B cell (primary cell): ENCODE measurements around the gene ZNF79. TPM values are rescaled to one million over a fixed set of nuclear protein-coding genes. Genes with fewer than 3 reads are reported as not detected.

Source experiments
- ATAC-seq: fragments of 200-7000 bp; cut with Tn5 transposase; one replicate; pipeline ENCODE4 v1.10.0; 2021; ENCODE audit warnings: low read depth, mild to moderate bottlenecking, moderate number of reproducible peaks, moderate library complexity
- CTCF ChIA-PET: fragments of 350-600 bp; sonication (Branson Sonifier 250); formaldehyde crosslinking; loops from one replicate; lab custom pipeline; 2021; ENCODE audit warnings: antibody characterized with exemption, inconsistent platforms; lab: Charles Lee
- POLR2A ChIA-PET: fragments of 350-600 bp; sonication (Branson Sonifier 250); formaldehyde crosslinking; loops from one replicate; lab custom pipeline; 2021; ENCODE audit warnings: antibody characterized with exemption; lab: Charles Lee
- DNase-seq: peaks from one replicate; pipeline ENCODE4 v3.0.0; 2013
- H2AFZ ChIP-seq: 2 replicates; pipeline ENCODE4 v1.6.1; 2012; ENCODE audit warnings: mild to moderate bottlenecking, low read depth, low read length; ENCODE audit not compliant: insufficient read depth, poor library complexity, severe bottlenecking
- H3K27ac ChIP-seq, 2 donors: 1 replicate in 1 of 2; 2 replicates in 1 of 2; pipeline ENCODE4 v1.5.1; 2012 to 2013; ENCODE audit warnings: low read length in 2 of 2, mild to moderate bottlenecking in 2 of 2, moderate library complexity in 1 of 2
- H3K27me3 ChIP-seq, 4 experiments: fragments of 200-600 bp in 1 of 4; sonication (generic) in 1 of 4; replicated peaks in 1 of 4; 1 replicate in 2 of 4; 2 replicates in 2 of 4; pipeline versions ENCODE4 v1.6.1 to v1.7.0; 2013 to 2016; ENCODE audit warnings: low read length in 3 of 4, mild to moderate bottlenecking in 2 of 4, mixed read lengths in 1 of 4, moderate library complexity in 1 of 4; ENCODE audit not compliant: insufficient read depth in 4 of 4, control insufficient read depth in 3 of 4; ENCODE audit errors: control extremely low read depth in 1 of 4
- H3K36me3 ChIP-seq, 2 experiments: replicated peaks in 1 of 2; 1 replicate in 1 of 2; 2 replicates in 1 of 2; pipeline versions ENCODE4 v1.6.1 to v1.7.1; 2013; ENCODE audit warnings: low read length in 1 of 2; ENCODE audit not compliant: insufficient read depth in 2 of 2, control insufficient read depth in 1 of 2; ENCODE audit errors: control extremely low read depth in 1 of 2, extremely low read depth in 1 of 2
- H3K4me1 ChIP-seq, 2 donors: fragments of 200-600 bp in 1 of 2; sonication (generic) in 1 of 2; 1 replicate in 1 of 2; 2 replicates in 1 of 2; pipeline versions ENCODE4 v1.5.1 to v1.6.1; 2013 to 2017; ENCODE audit warnings: low read length in 2 of 2; ENCODE audit not compliant: control insufficient read depth in 2 of 2, insufficient read depth in 2 of 2
- H3K4me2 ChIP-seq: replicated peaks from 2 replicates; pipeline ENCODE3; 2012; ENCODE audit warnings: mild to moderate bottlenecking, low read depth, low read length; ENCODE audit not compliant: poor library complexity, severe bottlenecking
- H3K4me3 ChIP-seq, 5 experiments: fragments of 200-600 bp in 1 of 5; sonication (generic) in 1 of 5; 1 replicate in 3 of 5; 2 replicates in 2 of 5; pipeline versions ENCODE4 v1.5.1 to v1.7.0; 2011 to 2016; ENCODE audit warnings: low read length in 4 of 5, mild to moderate bottlenecking in 4 of 5, low read depth in 2 of 5, control low read depth in 1 of 5, moderate library complexity in 1 of 5; ENCODE audit not compliant: insufficient read depth in 1 of 5; ENCODE audit errors: control extremely low read depth in 1 of 5, extremely low read depth in 1 of 5
- H3K79me2 ChIP-seq: fragments of 200-600 bp; sonication (generic); one replicate; pipeline ENCODE4 v1.6.0; 2016; ENCODE audit warnings: low read length; ENCODE audit not compliant: control insufficient read depth, insufficient read depth
- H3K9ac ChIP-seq: fragments of 200-600 bp; sonication (generic); 2 replicates; pipeline ENCODE4 v1.6.1; 2017; ENCODE audit warnings: mild to moderate bottlenecking, low read length, moderate library complexity
- H3K9me3 ChIP-seq, 3 donors: one replicate each; pipeline versions ENCODE4 v1.6.1 to v1.7.1; 2013; ENCODE audit warnings: low read length in 2 of 3; ENCODE audit not compliant: control insufficient read depth in 2 of 3, insufficient read depth in 1 of 3; ENCODE audit errors: control extremely low read depth in 1 of 3
- H4K20me1 ChIP-seq: 2 replicates; pipeline ENCODE4 v1.6.0; 2012; ENCODE audit warnings: mild to moderate bottlenecking, low read length; ENCODE audit not compliant: insufficient read depth, control insufficient read depth, poor library complexity, severe bottlenecking
- H3K27ac Mint-ChIP-seq: one replicate; pipeline ENCODE4 v1.8.0; 2021; ENCODE audit warnings: mixed read lengths
- H3K27me3 Mint-ChIP-seq: one replicate; pipeline ENCODE4 v1.8.0; 2021; ENCODE audit warnings: mixed read lengths
- H3K4me1 Mint-ChIP-seq: one replicate; pipeline ENCODE4 v1.8.0; 2021; ENCODE audit warnings: mixed read lengths
- H3K4me3 Mint-ChIP-seq: one replicate; pipeline ENCODE4 v1.8.0; 2021; ENCODE audit warnings: mixed read lengths
- H3K9me3 Mint-ChIP-seq: one replicate; pipeline ENCODE4 v1.8.0; 2022; ENCODE audit warnings: mixed read lengths; ENCODE audit not compliant: insufficient read depth
- CTCF ChIP-seq: fragments of 200-600 bp; IDR thresholded peaks from one replicate; pipeline ENCODE4 v1.8.0; 2022; ENCODE audit warnings: antibody characterized with exemption, mild to moderate bottlenecking
- EZH2 ChIP-seq: IDR thresholded peaks from 2 replicates; pipeline ENCODE4 v1.6.1; 2012; ENCODE audit warnings: borderline replicate concordance, low read depth, mild to moderate bottlenecking, moderate library complexity, low read length; ENCODE audit not compliant: insufficient read depth, poor library complexity, severe bottlenecking
- WGBS: methylation state at CpG from one replicate; pipeline ENCODE4 v1.1.5; 2013; ENCODE audit warnings: missing lambda C conversion rate; ENCODE audit not compliant: insufficient coverage; 5-methylcytosine and 5-hydroxymethylcytosine counted together
- intact Hi-C: fragments of 100-400 bp; cut with micrococcal nuclease; formaldehyde crosslinking; loops from one replicate; pipeline ENCODE4 v1.10.0; 2022
- polyA plus RNA-seq: library from polyadenylated mRNA; depleted of rRNA; stranded (reverse); fragments of >200 nt; gene quantifications from 2 replicates; pipeline ENCODE4 v1.2.3, GENCODE V29; 2012
- total RNA-seq, 2 donors: library from RNA; stranded (reverse); fragments of 120-200 nt in 1 of 2; gene quantifications; 1 replicate in 1 of 2; 2 replicates in 1 of 2; pipeline versions ENCODE4 v1.2.3 to v1.2.4, GENCODE V29; 2013 to 2022

The ZNF79 gene
- total and polyA plus RNA-seq, 2 donors (not counting 1 experiment from before 2014, with no cell fraction given), result 4.8 to 16.1 TPM

GRCh38 chr9:127384901-127385300 is 39.3 kb upstream of the ZNF79 start:
- Mint-ChIP-seq H3K27me3 (peaks cover 30% of the 10 kb centered on the region), H3K4me3 (no peak overlapping the region), H3K4me1 (peaks cover 4% of the 10 kb centered on the region), H3K27ac (no peak overlapping the region), H3K9me3 (no peaks in the 10 kb centered on the region)
- peaks cover 0 to 27% (median 4%) of the 10 kb centered on the region in 4 experiments for H3K27me3 ChIP-seq
- WGBS, result 99% methylated on average over 13 of the region's 13 CpGs
- no peak overlapping the region for H3K27ac ChIP-seq
- H3K4me1 ChIP-seq, result peaks cover 0 to 2% of the 10 kb centered on the region in 2 donors
- no peaks in the 10 kb centered on the region for H3K36me3 ChIP-seq
- H3K4me2 ChIP-seq, result no peak overlapping the region
- H2AFZ ChIP-seq, result no peak overlapping the region
- no peak for ATAC-seq
- DNase-seq, result no peak
- no peaks in the 10 kb centered on the region for H3K79me2 ChIP-seq
- no peak for TF ChIP-seq EZH2
- TF ChIP-seq CTCF, result no peak
- intact Hi-C loops, result no loop called here
- ChIA-PET CTCF (no interaction called here), POLR2A (no interaction called here)
- no peaks in the 10 kb centered on the region for H3K9me3 ChIP-seq
- no peaks in the 10 kb centered on the region for H4K20me1 ChIP-seq
- no peak overlapping the region for H3K4me3 ChIP-seq
- no peak overlapping the region for H3K9ac ChIP-seq

- Histone ChIP-seq H3K9ac (no peak overlapping the region), H3K36me3 (no peaks in the 10 kb centered on the region), H3K9me3 (no peaks in the 10 kb centered on the region), H4K20me1 (no peaks in the 10 kb centered on the region), H3K27me3 (peaks cover 0 to 31% (median 5%) of the 10 kb centered on the region in 4 experiments), H2AFZ (no peak overlapping the region), H3K4me2 (no peak overlapping the region), H3K79me2 (no peaks in the 10 kb centered on the region), H3K4me1 (peaks cover 0 to 2% of the 10 kb centered on the region in 2 donors), H3K27ac (no peak overlapping the region), H3K4me3 (no peak overlapping the region)
- H3K4me3 Mint-ChIP-seq, result no peak overlapping the region
- CTCF ChIA-PET, result no interaction called here
- 100% methylated on average over 3 of the region's 4 CpGs for WGBS
- ATAC-seq, result no peak
- no peak overlapping the region for H3K27ac Mint-ChIP-seq
- H3K27me3 Mint-ChIP-seq, result peaks cover 27% of the 10 kb centered on the region
- TF ChIP-seq EZH2 (no peak), CTCF (no peak)
- POLR2A ChIA-PET, result interaction anchor here (0.6 kb wide), 1 partner anchor 190 kb away, joined by 13 read pairs; no protein-coding TSS in a partner anchor
- peaks cover 4% of the 10 kb centered on the region for H3K4me1 Mint-ChIP-seq
- DNase-seq, result no peak
- H3K9me3 Mint-ChIP-seq, result no peaks in the 10 kb centered on the region
- intact Hi-C loops, result no loop called here
Observed at GRCh38 chr9:127386249-127386648, 37.9 kb upstream of the ZNF79 start.
